WI38 (cell line): ENCODE results near the gene SEPTIN5.

ENCODE experiments used
- H3K4me3 ChIP-seq: 2 replicates; pipeline ENCODE4 v1.5.1; 2011; ENCODE audit warnings: low read depth, mild to moderate bottlenecking, control low read depth, low read length
- TF ChIP-seq, protein P1 (sequence below): IDR thresholded peaks from 2 replicates; pipeline ENCODE4 v1.5.1; 2012; ENCODE audit warnings: low read depth, mild to moderate bottlenecking, control low read depth, low read length

The SEPTIN5 gene

DNA sequence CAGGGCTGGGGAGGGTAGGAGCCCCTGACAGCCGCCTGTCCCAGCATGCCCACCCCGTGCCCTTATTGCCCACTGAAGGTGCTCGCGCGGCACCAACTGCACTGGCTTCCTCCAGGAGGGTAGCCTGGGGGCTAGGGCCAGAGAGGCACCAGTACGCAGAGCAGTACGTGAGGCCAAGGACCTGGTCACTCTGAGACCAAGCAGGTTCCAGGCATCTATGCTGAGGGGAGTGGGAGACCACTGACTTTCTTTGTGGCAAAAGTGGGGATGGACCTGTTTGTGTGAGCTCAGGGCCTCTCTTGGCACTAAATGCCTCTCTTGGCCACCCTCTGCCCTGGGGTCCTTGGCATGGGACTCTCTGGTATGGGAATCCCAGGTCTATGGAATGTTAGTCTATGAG lies 19.9 kb downstream of the SEPTIN5 start:
- TF ChIP-seq, protein P1, sequence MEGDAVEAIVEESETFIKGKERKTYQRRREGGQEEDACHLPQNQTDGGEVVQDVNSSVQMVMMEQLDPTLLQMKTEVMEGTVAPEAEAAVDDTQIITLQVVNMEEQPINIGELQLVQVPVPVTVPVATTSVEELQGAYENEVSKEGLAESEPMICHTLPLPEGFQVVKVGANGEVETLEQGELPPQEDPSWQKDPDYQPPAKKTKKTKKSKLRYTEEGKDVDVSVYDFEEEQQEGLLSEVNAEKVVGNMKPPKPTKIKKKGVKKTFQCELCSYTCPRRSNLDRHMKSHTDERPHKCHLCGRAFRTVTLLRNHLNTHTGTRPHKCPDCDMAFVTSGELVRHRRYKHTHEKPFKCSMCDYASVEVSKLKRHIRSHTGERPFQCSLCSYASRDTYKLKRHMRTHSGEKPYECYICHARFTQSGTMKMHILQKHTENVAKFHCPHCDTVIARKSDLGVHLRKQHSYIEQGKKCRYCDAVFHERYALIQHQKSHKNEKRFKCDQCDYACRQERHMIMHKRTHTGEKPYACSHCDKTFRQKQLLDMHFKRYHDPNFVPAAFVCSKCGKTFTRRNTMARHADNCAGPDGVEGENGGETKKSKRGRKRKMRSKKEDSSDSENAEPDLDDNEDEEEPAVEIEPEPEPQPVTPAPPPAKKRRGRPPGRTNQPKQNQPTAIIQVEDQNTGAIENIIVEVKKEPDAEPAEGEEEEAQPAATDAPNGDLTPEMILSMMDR = no peak
- H3K4me3 ChIP-seq = no peak overlapping the region

DNA sequence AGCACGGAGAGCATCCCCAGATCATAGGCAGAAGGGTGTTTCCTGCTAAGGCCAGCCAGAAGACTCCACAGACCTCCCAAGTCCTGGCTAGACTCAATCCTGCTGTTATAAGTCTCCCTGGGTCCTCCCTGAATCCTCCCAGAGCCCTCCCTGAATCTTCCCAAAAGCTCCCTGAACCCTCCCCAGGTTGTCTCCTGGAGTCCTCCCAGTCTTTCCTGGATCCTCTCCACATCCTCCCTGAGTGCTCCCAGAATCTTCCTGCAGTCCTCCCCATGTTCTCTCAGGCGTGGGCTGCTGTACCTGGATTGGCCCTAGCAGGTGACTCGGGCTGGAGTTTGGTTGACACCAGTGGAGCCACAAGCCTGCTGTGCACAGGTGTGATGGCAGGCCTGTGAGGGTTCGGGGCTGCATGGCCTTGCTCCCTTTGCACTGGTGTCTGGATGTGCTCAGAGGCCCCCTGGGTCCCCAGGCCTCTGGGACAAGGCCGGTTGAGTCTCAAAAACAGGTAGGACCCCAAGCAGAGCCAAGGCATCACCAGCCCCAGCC lies 20.6 kb downstream of the SEPTIN5 start:
- TF ChIP-seq, protein P1 = no peak
- no peak overlapping the region for H3K4me3 ChIP-seq

DNA sequence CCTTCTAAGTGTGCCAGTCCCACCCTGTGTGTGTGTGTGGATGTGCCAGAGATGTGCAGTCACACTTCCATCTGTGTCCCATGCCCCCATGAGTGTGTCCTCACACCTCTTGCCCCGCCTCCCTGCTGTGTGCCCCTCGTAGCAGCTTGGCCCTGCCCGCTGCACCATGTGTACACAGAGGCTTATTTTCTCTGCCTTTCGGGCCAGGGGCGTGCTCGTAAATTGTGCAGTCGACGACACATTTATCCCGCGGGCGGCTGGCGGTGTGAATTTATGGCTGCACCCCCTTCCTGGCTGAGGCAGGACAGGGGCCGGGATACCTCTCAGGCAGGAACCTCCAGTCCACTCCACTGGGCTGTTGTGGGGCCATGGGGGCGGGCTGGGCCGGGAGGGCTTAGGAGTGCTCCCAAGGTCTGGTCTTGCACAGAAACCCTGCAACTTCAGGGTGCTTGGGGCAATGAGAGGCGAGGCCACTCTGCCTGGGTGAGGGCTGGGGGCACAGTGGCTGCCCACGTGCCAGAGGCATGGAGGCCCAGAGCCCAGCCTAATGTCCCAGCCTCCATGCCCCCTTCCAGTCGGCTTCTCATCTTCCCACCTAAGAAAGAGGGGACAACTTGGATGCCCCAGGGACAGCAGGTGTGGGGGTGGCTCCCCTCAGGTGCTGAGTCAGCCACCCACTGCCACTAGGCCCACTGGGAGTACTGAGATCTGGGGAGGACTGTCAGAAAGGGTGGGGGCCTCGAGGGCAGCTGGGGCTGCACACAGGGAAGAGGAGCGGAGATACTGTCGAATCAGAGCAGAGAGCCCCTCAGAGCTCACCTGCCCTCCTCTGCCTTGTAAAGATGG lies 21.6 kb downstream of the SEPTIN5 start:
- no peak overlapping the region for H3K4me3 ChIP-seq
- TF ChIP-seq, protein P1 = no peak

DNA sequence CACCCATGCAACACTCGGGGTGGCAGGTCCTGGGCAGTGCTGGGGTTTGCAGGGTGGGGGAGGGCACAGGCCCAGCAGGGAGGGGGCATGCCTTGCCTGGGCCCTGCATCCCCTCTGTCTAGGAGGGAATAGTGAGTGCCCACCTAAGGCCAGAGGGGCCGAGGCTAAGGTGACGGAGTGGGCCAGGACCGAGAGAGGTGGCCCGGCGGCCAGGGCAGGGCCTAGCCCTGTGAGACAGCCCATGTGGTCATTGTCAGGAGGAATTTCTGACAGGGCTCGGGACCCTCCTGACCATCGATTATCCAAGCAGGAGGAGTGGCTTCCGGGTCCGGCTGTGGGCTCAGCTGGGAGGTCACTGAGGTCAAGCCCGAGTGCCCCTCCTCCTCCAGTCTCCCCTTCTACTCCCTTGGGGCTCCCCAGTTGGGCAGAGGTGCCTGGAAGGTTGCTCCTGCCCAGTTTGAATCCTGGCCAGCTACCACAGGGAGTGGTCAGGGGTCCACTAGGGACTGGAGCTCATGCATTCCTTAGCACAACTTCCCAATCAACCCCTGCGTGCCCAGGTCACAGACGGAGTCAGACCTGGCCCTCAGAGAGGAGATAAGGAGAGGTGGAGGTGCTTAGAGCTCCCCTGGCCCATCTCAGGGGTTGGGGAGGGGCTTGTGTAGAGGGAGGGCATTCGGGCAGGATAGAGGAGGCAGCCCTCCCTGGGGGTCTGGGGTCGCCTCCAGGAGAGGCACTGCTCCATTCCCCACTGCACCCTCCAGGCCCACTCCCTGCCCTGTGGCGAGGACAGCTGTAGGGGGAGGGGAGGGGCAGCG lies 23.8 kb downstream of the SEPTIN5 start:
- TF ChIP-seq, protein P1 = no peak
- H3K4me3 ChIP-seq = no peak overlapping the region

DNA sequence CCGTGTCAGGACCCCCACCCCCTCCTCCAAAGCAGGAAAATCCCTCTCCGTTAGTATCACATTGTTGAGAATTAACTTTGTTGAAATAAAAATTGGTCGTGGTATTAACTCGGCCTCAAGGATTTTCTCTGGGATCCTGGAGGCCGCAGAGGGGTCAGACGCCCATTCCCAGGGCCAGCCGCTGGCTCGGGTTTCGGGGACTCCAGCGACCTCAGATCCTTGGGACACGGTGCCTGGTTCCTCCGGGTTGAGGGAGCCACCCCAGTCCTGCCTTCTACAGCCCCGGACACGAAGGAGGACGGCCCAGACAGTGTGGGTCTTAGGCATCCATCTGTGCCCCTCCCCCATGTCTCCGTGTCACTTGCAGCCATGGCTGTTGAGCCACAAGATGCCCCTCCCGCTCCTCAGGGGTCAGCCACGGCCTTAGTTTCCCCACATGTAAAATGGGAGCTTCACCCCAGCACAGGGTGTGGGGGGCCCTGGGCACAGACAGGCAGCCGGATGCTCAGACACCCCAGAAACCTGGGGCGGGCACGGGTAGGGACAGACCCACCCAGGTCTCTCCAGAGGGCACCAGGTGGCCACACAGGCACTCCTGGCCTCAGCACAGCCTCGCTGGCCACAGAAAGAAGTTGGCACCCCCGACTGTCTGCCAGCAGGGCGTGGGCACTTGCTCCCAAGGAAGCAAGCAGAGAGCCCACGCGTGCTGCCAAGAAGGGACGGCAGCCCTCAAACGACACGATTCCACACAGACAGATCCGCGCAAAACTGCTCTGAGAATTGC lies 24.6 kb downstream of the SEPTIN5 start:
- TF ChIP-seq, protein P1 = no peak

DNA sequence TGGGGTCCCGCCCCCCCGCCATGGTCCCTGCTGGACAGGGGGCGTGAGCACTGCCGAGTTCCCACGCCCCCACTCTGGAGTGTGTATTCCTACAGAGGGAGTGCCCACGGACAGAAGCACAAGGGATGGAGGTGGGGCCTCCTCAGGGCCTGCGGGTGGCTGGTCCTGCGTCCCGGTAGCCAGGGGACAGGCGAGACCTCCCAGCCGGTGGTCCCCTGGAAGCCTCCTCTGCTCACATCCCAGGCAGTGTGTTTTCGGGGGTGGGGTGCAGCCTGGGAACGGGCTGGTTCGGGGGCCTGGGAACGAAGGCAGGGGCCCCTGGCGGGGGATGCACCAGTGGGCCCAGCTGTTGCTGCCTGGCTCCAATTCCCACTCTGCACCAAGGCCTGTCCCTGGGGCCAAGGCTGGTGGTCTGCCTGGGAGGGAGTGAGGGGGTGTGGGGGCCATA lies 25.2 kb downstream of the SEPTIN5 start:
- H3K4me3 ChIP-seq = no peak overlapping the region
- TF ChIP-seq, protein P1 = no peak

More for the DNA sequence above, 24.6 kb downstream of the SEPTIN5 start:
- no peak overlapping the region for H3K4me3 ChIP-seq
